Stimulated activated CD4-positive, alpha-beta T cell treated with anti-CD3 and anti-CD28 coated beads, Interleukin-2, amount 100 ng/mL, for 4 hours (primary cell): ENCODE results near the gene SCD5.

Experiments
- DNase-seq: peaks from one replicate; pipeline ENCODE4 v3.0.0-alpha.2; 2020; ENCODE audit warnings: low read depth

SCD5 gene

GRCh38 chr4:82630079-82630478 lies 168.5 kb downstream of the SCD5 start:
- no peak for DNase-seq

- DNase-seq, result no peak
These were observed 169.2 kb downstream of the SCD5 start for GRCh38 chr4:82629238-82630000.

DNA sequence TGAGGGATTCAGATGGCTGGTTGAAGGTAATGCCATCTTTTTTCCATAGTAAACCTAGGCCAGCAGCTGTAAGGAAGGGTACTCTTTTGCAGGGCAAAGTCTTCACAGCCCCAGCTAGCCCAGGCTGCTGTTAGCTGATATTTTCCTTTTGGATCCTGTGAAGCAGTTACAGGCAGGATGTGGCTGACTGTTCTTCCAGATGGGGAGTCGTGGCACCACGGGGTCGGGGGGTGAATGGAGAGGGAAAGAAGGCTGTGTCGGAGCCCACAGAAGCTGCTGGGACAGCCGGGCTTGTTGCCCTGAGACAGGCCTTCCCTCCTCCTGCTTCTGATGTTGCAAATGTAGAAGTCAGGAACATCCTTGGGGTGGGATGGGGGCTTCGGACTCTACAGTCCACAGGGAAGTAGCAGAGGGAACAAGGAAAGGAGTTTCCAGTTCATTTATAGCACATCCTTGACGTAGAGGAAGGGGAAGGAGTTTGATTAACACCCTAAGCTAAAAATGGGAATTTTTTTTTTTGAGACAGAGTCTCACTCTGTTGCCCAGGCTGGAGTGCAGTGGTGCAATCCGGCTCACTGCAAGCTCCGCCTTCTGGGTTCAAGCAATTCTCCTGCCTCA lies 172.2 kb downstream of the SCD5 start:
- DNase-seq, result no peak

DNA sequence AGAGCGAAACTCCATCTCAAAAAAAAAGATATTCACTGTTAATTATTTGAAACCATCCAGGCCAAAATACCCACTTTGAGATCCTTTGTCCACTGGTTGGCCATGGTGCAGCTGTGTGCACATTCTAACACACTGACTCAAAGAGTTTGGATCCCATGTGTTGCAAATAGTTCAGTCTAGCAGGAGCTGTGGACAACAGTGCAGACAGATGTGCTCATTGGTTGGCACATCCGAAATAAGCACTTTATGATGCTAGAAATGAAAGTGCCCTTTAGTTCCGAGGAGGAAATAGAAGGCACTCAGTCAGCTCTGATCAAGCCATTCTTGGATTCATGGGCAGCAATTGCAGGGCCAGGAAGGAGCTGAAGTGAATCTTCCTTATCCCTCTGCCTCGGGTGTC lies 173.8 kb downstream of the SCD5 start:
- DNase-seq, result no peak

- DNase-seq, result no peak
These were observed 175.4 kb downstream of the SCD5 start for GRCh38 chr4:82623121-82623683.

GRCh38 chr4:82621251-82621650 lies 177.3 kb downstream of the SCD5 start:
- no peak for DNase-seq

GRCh38 chr4:82620126-82620735 lies 178.4 kb downstream of the SCD5 start:
- DNase-seq, result no peak

GRCh38 chr4:82618103-82618720 lies 180.4 kb downstream of the SCD5 start:
- no peak for DNase-seq

DNA sequence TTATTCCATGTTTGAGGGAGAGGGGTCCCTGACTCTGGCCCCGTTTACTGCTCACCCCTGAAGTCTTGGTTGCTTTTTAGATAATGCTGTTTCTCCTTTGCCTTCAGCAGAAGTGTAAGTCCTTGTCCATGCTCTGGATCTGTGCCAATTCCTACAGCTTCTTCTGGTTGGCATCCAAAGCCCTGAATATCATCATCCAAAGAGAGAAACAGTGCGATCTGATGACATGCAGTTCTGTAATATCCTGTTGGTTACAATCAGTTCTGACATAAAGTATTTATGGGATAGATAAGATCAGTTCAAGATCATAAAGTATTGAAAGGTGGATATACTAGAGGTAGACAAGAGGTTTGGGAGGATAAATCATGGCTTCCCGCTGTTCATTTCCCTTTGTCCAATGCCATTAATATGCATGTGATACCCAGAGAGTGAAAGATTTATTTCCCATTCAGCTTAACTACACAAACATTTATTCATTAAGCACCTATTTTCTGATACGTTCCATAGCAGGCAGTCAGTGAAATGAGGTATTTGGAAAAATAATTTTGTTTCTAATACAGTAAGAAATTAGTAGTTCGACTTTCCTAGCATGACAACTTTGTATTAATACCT lies 183.7 kb downstream of the SCD5 start:
- DNase-seq, result no peak

GRCh38 chr4:82613121-82613520 lies 185.5 kb downstream of the SCD5 start:
- DNase-seq, result no peak

DNA sequence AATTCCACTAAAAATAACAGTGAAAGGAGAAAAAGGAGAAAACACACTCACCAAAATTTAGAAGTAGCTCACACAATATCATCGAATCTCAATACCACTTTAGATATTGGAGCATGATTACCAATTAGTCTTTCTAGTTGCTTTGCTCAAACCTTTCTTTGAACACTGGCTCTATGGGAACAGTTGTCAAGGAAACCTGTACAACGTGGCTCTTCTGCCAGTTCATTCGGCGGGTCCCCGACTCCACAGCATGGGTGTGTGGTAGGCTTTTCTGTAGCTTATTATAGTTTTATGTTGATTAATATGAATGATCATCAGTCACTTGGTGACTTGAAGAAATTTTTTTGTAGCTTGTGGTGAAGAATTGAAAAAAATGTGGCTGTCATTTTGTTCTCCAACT lies 186.6 kb downstream of the SCD5 start:
- DNase-seq, result no peak

DNA sequence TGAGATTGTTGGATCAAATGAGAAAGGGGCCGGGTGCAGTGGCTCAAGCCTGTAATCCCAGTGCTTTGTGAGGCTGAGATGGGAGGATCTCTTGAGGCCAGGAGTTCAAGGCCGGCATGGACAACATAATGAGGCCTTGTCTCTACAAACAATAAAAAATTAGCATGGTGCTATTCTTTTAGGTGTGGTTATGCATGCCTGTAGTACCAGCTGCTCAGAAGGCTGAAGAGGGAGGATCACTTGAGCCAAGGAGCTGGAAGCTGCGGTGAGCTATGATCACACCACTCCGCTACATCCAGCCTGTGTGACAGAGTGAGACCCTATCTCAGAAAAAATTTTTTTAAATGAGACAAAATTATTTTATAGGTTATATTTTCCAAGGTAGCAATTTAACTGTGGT lies 187.1 kb downstream of the SCD5 start:
- no peak for DNase-seq

GRCh38 chr4:82610041-82610440 lies 188.6 kb downstream of the SCD5 start:
- DNase-seq, result no peak

GRCh38 chr4:82606622-82607021 lies 192.0 kb downstream of the SCD5 start:
- no peak for DNase-seq

DNA sequence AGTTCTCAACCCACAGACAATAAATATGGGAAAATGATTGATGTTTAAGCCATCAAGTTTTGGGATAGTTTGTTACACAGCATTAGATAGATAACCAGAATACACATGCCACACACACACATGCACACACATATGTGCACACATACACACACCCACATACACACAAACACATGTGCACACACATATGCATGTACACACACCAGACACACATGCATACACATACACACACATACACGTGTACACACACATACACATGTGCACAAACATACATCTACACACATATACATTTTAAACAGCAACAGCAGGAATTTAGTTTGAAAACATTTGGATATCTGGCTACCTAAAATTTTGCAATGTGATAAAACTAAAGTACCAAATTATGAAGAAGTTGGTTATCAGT lies 194.1 kb downstream of the SCD5 start:
- DNase-seq, result no peak

DNA sequence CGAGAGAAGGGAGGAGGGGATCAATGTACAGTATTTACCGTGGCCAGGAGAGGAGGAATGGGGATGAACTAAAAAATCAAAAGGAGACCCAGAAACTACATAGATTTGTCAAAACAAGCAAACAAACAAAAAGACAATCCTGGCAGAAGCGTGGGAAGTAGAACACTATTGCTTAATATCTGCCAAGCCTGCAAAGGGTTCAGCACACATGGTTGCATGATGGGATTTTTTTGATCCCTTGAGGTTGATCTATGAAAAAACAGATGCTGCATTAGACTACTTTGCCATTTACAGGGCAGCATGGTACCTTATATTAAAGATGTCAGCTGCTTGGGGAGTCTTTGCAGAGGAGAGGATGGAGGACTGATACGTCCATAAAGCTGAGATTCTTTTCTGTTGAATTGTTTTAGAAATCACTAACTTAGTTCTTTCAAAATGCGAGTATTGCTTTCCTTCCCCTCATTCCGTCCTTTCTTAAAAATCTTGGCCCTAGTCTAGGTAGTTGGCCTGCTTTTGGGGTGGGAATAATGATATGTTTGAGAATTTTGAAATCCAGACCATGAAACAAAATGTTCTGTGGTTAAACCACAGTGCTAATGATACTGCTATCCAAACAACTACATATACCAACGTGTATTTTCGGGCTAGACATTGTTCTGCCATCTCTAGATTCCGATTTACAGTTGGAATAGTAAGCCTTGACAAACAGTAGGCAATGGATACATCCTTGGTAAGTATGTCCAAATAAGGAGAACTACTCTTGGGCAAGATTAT lies 197.2 kb downstream of the SCD5 start:
- DNase-seq, result no peak

DNA sequence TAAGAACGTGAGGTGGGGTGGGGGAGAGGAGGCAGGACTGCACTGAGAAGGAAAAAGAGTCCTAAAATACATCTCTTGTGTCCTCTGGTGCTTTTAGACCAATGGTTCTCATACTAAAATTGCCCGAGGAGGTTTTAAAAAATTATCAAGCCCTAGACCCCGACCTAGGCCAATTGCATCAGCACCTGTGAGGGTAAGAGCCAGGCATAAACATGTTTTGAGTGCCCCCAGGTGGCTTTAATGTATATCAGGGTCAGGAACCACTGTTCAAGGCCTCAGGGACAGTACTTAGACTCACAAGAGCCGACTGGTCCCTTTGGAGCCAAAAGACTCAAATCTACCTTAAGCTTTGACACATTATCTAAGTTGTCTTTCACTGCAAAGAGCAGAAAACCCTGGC lies 199.3 kb downstream of the SCD5 start:
- no peak for DNase-seq

- no peak for DNase-seq
These were observed 204.1 kb downstream of the SCD5 start for GRCh38 chr4:82594456-82594855.

DNA sequence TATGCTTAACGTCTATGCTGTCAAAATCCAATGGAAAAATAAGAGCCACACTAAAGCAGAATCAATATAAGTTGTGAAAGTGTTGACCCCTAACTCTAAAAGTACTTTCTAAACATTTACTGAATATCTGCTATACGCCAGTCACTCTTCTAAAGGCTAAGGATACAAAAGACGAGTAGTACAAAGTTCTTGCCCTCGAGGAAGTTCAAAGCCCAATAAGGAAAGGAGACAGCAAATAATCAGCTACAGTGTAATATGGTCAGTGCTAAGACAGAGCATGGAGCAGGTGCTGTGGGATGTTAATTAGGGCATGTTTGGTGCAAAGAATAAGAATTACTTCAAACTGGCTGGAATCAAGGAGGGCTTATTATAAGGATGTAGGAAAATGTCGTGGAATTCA lies 205.2 kb downstream of the SCD5 start:
- DNase-seq, result no peak

- no peak for DNase-seq
These were observed 206.0 kb downstream of the SCD5 start for GRCh38 chr4:82592639-82593038.

DNA sequence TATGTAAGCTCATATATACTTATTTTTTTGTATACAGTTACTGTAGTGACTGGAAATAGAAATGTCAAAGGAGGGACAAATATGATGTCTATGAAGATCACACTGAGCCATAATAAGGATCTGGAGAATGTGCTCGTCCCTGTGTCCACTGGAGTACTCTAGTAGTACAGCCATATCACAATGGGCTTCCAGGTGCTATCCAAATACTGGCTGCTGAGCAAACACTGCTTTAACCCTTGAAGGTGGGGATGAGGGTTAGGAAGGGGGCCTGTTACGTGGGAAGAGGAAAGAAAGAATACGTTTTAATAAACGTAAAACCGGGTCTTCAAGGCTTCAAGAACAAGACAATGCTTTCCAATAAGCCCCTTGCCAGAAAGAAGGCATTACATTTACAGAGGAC lies 207.0 kb downstream of the SCD5 start:
- no peak for DNase-seq

- no peak for DNase-seq
These were observed 208.8 kb downstream of the SCD5 start for GRCh38 chr4:82589756-82590155.
